Measurements from ENCODE around the gene TATDN2. TPM values are rescaled to one million over a fixed set of nuclear protein-coding genes. Genes with fewer than 3 reads are reported as not detected.
A peak's percentile ranks its signal among the peaks of the same experiment; 100 is the strongest.

TATDN2 gene, protein sequence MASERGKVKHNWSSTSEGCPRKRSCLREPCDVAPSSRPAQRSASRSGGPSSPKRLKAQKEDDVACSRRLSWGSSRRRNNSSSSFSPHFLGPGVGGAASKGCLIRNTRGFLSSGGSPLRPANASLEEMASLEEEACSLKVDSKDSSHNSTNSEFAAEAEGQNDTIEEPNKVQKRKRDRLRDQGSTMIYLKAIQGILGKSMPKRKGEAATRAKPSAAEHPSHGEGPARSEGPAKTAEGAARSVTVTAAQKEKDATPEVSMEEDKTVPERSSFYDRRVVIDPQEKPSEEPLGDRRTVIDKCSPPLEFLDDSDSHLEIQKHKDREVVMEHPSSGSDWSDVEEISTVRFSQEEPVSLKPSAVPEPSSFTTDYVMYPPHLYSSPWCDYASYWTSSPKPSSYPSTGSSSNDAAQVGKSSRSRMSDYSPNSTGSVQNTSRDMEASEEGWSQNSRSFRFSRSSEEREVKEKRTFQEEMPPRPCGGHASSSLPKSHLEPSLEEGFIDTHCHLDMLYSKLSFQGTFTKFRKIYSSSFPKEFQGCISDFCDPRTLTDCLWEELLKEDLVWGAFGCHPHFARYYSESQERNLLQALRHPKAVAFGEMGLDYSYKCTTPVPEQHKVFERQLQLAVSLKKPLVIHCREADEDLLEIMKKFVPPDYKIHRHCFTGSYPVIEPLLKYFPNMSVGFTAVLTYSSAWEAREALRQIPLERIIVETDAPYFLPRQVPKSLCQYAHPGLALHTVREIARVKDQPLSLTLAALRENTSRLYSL
- total RNA-seq (2014; rRNA removed; shearing (Covaris generic)) (8.4 and 10.1 TPM in 2 replicates), polyA plus RNA-seq (2016; fragmentation: Nextera tagmentation; extraction: Ambion mirVana) (4.6 and 4.9 TPM in 2 replicates)

DNA sequence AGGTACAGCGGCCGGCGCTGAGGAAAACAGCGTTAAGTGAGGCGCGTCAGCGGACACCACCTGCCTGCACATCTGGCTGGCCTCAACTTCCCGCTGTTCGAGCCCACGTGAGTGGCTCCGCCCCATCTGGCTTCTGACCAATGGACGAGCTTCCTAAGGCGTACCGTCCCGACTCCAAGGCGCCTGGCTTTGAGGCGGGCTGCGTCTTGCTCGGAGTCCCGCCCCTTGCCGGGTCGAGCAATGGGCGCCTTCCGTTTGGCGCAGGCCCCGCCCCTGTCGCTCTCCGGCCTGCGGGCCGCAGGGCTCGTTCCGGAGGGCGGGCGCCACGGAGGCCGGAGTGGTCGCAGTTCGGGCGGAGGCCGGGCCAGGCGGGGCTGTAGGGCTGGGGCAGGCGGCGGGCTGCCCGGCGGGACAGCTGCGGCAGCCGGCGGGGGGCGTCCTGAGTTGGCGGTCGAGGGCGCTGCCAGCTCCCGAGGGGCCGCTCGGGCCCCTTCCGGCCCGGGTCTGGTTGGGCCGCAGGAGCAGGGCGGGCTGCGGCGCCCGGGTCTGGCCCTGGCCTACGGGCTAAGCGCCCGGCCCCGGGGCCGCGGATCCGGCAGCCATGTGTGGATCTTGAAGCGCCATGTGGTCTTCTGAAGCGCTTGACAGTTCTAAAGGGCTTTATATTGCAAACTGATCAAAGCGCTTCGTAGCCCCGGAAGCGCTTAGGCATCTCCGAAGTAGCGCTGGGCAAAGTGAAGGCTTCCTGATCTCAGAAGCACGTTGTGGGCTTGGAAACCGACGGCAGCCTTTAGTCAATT lies at the start of gene TATDN2:
Gene TATDN2 (plus strand): TSS at position 276 of the 800 bp plus-strand sequence. CDS start 742 bp downstream, outside the sequence.
- H3K9me2 ChIP-seq (ENCODE audit: insufficient read depth) = no peaks in the 10 kb centered on the region
- no peaks in the 10 kb centered on the region for H3K27me3 ChIP-seq (replicated peaks; ENCODE audit: insufficient read depth)
- H3K9me3 ChIP-seq (ENCODE audit: low read depth) = no peaks in the 10 kb centered on the region
- peak within 1 kb of the TSS; percentile 72 for H3K27ac ChIP-seq
- peaks cover 12% of the 10 kb centered on the region for H3K4me1 ChIP-seq (ENCODE audit: insufficient read depth)
- H3K9ac ChIP-seq = peak within 1 kb of the TSS; percentile 91
- no peaks in the 10 kb centered on the region for H3F3A ChIP-seq (ENCODE audit: insufficient read depth)
- H3K36me3 ChIP-seq (ENCODE audit: low read depth) = 0 out of 2 replicates have a peak, but pooled peaks cover 5% of the 10 kb centered on the region
- no peak for TF ChIP-seq EZH2phosphoT487 (IDR thresholded peaks at IDR 0.05; ENCODE audit: insufficient read depth, low read depth)
- TF ChIP-seq EZH2 (IDR thresholded peaks at IDR 0.05; ENCODE audit: insufficient read depth, poor library complexity, severe bottlenecking) = no peak
- peaks cover 3% of the 10 kb centered on the region; the same call in 1 of the 2 replicates for H4K20me1 ChIP-seq (ENCODE audit: insufficient read depth)
- H3K4me3 ChIP-seq = peak within 1 kb of the TSS; percentile 83
- 1 to 2% methylated on average over 63 to 80 of the region's 80 CpGs for WGBS, 2 experiments (ENCODE audit: low coverage in 1 of 2, low lambda C conversion rate in 2 of 2, missing lambda C conversion rate in 2 of 2)
- DNase-seq = peak; percentile 98
- peak within 1 kb of the TSS; percentile 98 for H3K4me2 ChIP-seq (ENCODE audit: unreplicated experiment)
- in situ Hi-C loops (cut with MboI) = no loop called here
- H2AFZ ChIP-seq = peak within 1 kb of the TSS; percentile 86
- H3K79me2 ChIP-seq (ENCODE audit: insufficient read depth) = peaks cover 49% of the 10 kb centered on the region

DNA sequence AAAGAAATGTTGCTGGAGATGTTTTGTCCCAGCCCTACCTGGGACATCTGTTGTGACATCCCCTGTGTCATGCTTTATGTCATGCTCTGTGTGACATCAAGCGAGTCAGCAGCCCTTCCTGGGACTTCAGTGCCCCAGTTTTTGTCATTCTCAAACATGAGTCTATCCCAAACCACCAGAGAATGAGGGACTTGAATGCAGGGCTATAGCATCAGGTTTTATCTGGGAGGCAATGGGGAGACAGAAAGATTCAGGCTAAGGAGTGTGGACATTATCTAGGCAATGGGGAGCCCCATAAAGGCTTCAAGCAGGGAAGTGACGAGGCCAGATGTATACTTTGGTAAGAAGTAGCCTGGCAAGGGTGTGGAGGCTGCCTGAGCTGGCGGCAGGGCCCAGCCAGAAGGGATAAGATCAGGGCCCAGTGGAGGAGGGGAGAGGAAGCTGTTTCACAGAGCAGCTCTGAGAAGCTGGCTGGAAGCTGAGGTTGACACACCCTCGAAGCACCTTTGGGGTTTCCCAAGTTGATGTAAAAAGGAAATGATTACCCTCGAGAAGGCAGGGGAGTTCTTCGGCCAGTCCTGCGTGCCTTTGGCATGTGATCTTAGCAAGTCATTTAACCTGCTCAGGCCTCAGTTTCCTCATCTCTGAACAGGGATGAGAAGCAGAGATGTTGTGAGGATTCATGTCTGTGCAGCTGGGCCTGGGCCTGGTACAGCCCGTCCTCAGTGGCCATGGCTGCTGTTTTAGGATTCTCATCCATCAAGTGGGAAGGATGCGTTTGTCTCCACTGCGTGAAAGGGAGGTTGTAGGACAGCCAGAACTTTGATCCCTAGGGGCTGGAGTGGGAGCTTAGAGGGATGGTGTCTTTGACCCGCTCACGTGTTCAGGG lies 49.3 kb upstream of the TATDN2 start:
- Histone ChIP-seq H3K79me2 (ENCODE audit: insufficient read depth) (no peaks in the 10 kb centered on the region), H3K27ac (peak overlapping the region; percentile 58), H3K9ac (peak overlapping the region; percentile 51), H3K36me3 (ENCODE audit: low read depth) (no peaks in the 10 kb centered on the region), H2AFZ (peak overlapping the region; percentile 21), H3K4me1 (ENCODE audit: insufficient read depth) (peaks cover 36% of the 10 kb centered on the region), H3K9me2 (ENCODE audit: insufficient read depth) (no peaks in the 10 kb centered on the region), H4K20me1 (ENCODE audit: insufficient read depth) (no peaks in the 10 kb centered on the region), H3K27me3 (replicated peaks; ENCODE audit: insufficient read depth) (no peaks in the 10 kb centered on the region), H3F3A (ENCODE audit: insufficient read depth) (peaks cover 38% of the 10 kb centered on the region), H3K4me3 (no peak overlapping the region), H3K4me2 (ENCODE audit: unreplicated experiment) (peak overlapping the region; percentile 20), H3K9me3 (ENCODE audit: low read depth) (no peaks in the 10 kb centered on the region)
- 47 to 51% methylated on average over 12 of the region's 12 CpGs for WGBS, 2 experiments (ENCODE audit: low coverage in 1 of 2, low lambda C conversion rate in 2 of 2, missing lambda C conversion rate in 2 of 2)
- in situ Hi-C loops (cut with MboI) = no loop called here
- peak; percentile 83 for DNase-seq
- TF ChIP-seq EZH2 (IDR thresholded peaks at IDR 0.05; ENCODE audit: insufficient read depth, poor library complexity, severe bottlenecking) (no peak), EZH2phosphoT487 (IDR thresholded peaks at IDR 0.05; ENCODE audit: insufficient read depth, low read depth) (no peak)

DNA sequence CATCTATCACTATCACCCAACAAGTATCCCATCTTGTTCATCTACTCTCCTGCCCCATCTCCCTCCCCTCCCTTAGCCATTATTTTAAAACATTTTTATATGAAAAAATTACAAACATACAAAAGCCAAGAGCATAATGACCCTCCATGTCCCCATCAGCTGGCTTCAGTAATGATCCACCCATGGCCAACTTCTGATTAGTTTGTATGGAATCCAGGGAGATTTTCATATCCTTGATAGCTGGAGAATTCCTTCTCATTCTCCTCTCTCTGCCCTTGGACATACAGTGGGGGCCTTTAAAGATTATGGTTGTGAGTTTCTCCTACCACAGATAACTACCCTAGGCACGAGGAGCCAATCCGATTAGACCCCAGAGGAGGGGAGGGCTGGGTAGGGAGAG lies 43.3 kb upstream of the TATDN2 start:
- Histone ChIP-seq H2AFZ (no peak overlapping the region), H3K9ac (peak overlapping the region; percentile 74), H3K79me2 (ENCODE audit: insufficient read depth) (no peaks in the 10 kb centered on the region; the same call in 1 of the 2 replicates), H3K4me3 (peak overlapping the region; percentile 21; the same call in 1 of the 2 replicates), H3K27me3 (replicated peaks; ENCODE audit: insufficient read depth) (no peaks in the 10 kb centered on the region), H3K36me3 (ENCODE audit: low read depth) (no peaks in the 10 kb centered on the region), H3K4me2 (ENCODE audit: unreplicated experiment) (peak overlapping the region; percentile 55), H4K20me1 (ENCODE audit: insufficient read depth) (no peaks in the 10 kb centered on the region), H3K9me2 (ENCODE audit: insufficient read depth) (no peaks in the 10 kb centered on the region), H3K27ac (peak overlapping the region; percentile 93), H3K4me1 (ENCODE audit: insufficient read depth) (peaks cover 28% of the 10 kb centered on the region), H3K9me3 (ENCODE audit: low read depth) (no peaks in the 10 kb centered on the region), H3F3A (ENCODE audit: insufficient read depth) (peaks cover 35% of the 10 kb centered on the region)
- no peak for TF ChIP-seq EZH2 (IDR thresholded peaks at IDR 0.05; ENCODE audit: insufficient read depth, poor library complexity, severe bottlenecking)
- no peak for TF ChIP-seq EZH2phosphoT487 (IDR thresholded peaks at IDR 0.05; ENCODE audit: insufficient read depth, low read depth)
- in situ Hi-C loops (cut with MboI) = no loop called here
- WGBS, 2 experiments (ENCODE audit: low coverage in 1 of 2, low lambda C conversion rate in 2 of 2, missing lambda C conversion rate in 2 of 2) = 95 to 100% methylated on average over 2 of the region's 2 CpGs
- DNase-seq = peak; percentile 60

Measured in GM23248 (cell line).